8988T (cell line): ENCODE data around the gene PLGRKT.
"Not testable (repeated sequence)": the region's sequence is repeated elsewhere in the genome, so short reads cannot be mapped to it uniquely, and the experiment has no call there.

Experiments
- DNase-seq: peaks from one replicate; pipeline ENCODE4 v3.0.0; 2011

PLGRKT gene

DNA sequence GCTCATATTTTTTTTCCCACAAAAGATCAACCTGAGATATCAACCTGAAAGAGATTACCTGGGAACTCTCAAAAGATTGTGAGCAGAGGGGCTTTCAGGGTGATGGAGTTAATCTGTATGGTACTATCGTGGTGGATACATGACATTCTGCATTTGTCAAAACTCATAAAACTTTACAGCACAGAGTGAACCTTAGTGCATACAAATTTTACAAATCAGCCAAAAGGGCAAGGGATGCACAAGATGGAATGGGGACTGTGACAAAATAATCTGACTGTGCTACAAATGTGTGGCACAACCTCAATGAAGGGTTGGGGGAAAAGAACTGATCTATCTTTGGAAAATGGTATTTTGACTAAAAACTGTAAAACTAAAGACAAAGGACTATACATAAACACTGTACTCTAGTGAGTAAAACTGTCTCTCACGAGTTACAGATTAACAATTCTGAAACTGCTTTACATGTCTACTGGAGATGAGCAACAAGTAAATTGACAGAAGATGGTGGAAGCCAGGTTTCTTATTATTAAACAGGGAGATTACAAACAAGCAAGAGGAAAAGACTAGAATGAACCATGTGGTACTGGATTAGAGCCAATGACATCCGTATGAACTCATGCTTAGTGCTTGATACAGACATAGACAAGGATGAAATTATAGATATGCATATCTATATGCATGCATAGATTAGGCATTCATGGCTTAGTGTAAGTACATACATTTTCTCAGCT is 73.3 kb downstream of the PLGRKT start:
- no peak for DNase-seq

DNA sequence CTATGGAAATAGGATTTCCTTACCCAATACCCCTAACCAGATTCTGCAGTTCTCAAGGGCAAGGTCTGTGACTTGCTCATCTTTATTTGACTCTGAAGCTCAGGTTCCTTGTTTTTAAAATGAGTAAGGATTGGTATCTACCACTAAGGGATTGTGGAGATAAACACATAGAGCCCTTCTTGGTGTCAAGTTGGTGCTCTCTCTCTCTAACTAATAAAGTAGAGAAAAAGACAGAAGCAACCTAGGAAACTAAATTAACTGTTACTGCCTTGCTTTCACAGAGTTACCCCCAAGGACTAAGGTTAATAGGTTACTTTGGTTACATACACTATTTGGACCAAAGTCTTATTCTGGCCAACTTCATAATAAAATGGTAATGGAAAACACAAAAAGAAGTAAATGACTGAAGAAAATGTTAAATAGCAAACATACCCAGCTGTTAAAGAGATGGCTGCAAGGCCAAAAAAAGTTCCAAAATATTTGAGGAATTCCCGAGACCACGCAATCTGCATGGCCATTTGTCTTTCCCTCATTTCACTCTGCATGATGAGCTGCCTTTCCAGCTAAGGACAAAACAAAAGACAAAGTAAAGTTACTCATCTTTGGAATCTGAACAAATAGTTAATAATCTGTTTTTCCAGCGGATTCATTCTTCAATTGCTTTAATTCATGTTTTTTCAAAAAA is 76.3 kb downstream of the PLGRKT start:
- no peak for DNase-seq

- no peak for DNase-seq
Observed at GRCh38 chr9:5360341-5360740, 77.4 kb downstream of the PLGRKT start.

GRCh38 chr9:5357431-5358105 is 80.2 kb downstream of the PLGRKT start:
- no peak for DNase-seq

DNA sequence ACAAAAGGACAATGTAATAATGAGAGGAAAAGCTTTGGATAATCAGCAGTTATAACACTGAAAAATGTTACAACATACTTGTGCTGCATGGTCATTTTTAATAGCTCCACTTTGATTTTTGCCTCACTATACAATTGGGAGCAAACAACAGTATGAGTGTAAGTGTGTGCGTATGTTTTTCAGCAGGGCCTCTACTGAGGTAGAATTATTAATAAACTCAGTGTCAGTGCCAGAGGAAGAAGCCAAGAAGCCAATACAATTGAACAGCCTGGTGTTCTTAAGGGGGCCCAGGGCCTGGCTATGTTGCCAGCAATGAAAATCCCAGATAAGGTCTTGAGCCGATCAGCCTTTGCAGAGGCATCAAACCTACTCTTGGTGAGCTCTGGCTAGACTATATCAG is 81.9 kb downstream of the PLGRKT start:
- no peak for DNase-seq

DNA sequence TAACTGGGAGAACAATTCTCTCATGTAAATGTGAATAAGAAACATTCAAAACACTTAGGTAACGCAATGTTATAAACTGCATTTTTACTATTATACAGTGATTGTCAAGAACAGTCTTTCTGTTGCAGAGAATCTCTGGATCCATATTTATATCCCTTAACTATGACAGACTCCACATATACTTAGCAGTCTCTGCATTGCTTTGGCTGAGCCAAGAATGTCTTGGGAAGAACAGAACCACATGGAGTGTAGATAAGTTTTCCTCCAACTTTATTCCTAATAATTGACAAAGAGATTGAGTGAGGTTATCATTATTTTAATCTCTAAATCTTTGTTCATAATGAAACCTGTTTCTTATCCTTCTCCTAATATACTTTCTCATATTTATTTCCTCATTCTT is 82.5 kb downstream of the PLGRKT start:
- DNase-seq, result no peak

GRCh38 chr9:5354184-5354583 is 83.5 kb downstream of the PLGRKT start:
- DNase-seq, result no peak

- no peak for DNase-seq
Observed at GRCh38 chr9:5352637-5353248, 85.0 kb downstream of the PLGRKT start.

GRCh38 chr9:5338992-5339981 is 98.4 kb downstream of the PLGRKT start, which contains the start of gene RLN1:
RLN1 (minus strand) TSS chr9:5339876; CDS start chr9:5339746, 130 bp downstream.
- not testable (repeated sequence) for DNase-seq

DNA sequence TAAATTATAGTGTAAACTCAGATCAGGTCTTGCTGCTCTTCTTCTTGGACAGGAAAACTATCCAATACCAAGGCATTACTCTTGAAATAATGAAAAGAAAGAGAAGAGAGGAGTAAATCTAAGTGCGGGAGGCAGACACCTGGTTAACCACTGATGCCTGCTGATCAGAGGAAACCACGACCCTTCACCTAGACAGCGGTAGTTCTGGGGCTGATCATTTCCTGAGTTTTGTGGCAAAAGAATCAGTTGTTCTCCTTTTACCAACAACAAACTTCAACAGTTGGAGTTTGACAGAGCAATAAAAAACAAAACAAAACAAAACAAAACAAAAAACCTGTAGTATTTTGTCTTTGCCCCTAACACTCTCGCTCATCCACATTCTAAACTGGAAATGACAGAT is 101.0 kb downstream of the PLGRKT start:
- DNase-seq, result no peak

DNA sequence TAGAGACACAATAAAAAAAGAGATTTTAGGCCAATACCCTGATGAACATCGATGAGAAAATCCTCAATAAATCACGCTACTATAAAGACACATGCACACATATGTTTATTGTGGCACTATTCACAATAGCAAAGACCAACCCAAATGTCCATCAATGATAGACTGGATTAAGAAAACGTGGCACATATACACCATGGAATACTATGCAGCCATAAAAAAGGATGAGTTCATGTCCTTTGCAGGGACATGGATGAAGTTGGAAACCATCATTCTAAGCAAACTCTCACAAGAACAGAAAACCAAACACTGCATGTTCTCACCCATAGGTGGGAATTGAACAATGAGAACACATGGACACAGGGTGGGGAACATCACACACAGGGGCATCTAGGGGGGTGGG is 106.4 kb downstream of the PLGRKT start:
- not testable (repeated sequence) for DNase-seq

GRCh38 chr9:5326893-5327548 is 110.7 kb downstream of the PLGRKT start:
- DNase-seq, result no peak

GRCh38 chr9:5326187-5326586 is 111.5 kb downstream of the PLGRKT start:
- no peak for DNase-seq

- not testable (repeated sequence) for DNase-seq
Observed at GRCh38 chr9:5321601-5322000, 116.1 kb downstream of the PLGRKT start.

DNA sequence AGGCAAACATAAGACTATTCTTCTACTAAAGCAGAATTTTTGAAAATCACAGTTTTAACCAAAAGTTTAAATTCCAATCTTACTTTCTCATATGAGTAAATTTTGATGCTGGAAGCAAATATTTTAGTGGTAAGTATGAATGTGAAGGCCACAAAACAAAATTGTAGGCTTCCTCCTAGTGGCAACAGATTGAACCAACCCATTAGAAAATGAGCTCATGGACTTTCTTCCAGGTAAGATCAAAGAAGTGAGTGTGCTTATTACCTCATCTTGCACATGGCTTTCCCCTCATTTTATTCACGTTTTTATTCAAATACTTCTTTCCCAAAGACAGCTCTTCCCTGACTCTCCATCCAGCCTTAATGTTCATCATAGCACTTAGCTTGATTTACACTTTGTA is 116.7 kb downstream of the PLGRKT start:
- DNase-seq, result no peak

DNA sequence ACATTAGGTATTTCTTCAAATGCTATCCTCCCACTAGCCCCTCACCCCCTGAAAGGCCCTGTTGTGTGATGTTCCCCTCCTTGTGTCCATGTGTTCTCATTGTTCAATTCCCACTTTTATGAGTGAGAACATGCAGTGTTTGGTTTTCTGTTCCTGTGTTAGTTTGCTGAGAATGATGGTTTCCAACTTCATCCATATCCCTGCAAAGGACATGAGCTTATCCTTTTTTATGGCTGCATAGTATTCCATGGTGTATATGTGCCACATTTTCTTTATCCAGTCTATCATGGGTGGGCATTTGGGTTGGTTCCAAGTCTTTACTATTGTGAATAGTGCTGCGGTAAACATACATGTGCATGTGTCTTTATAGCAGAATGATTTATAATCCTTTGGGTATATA is 121.3 kb downstream of the PLGRKT start:
- not testable (repeated sequence) for DNase-seq

DNA sequence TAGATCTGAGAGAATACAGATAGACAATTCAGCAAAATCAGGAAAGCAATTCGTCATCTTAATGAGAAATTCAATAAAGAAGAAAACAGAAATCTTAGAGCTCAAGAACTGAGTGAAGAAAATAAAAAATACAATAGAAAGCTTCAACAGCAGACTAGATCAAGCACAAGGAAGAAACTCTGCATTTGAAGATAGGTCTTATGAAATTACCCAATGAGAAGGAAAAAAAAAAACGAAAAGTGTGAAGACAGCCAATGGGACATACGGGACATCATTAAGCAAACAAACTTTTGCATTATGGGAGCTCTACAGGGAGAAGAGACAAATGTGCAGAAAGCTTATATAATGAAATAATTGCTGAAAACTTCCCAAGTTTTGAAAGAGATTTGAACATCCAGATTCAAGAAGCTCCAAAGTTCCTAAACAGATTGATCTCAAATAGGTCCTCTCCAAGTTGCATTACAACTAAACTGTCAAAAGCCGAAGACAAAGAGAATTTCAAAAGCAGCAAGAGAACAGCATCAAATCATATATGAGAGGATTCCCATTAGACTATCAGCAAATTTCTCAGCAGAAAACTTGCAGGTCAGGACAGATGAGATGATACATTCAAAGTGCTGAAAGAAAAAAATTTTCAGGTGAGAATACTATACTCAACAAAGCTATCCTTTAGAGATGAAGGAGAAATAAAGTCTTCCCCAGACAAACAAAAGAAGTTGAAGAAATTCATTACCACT is 122.4 kb downstream of the PLGRKT start:
- DNase-seq, result no peak

DNA sequence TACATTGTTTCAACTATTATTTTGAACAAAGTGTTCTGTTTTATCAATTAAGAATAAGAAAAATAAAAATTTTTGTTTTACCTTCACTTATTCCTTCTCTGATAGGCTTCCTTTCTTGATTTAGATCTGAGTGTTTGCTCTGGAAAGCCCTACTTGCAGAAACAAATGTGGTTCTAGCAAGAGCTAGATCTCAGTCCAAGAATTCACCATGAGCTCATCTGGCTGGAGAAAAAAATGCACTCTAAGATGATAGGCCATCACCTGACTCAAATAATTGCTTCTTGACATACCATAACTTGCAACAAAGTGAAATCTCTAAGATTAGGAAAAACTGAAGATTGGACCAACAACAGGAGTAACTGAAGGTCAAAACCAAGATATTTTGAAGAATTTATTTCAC is 126.9 kb downstream of the PLGRKT start:
- DNase-seq, result no peak
